ENCODE data around the gene GABRD.

DNA sequence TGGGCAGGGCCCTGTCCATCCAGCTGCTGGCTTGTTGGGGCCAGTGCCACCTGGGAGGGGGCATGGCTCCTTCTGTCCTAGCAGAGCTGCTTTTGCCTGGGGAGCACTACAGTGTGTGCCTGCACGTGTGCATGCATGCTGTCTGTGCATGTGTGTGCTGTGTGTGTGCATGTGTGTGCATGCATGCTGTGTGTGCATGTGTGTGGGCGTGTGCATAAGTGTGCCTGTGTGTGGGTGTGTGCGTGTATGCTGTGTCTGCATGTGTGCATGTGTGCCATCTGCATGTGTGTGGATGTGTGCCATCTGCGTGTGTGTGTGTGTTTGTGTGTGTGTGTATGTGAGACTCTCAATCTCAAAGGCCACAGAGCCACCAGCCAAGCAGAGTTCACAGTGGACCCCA lies 22.7 kb downstream of the GABRD start:
- TF ChIP-seq POLR2AphosphoS5 (IDR thresholded peaks at IDR 0.05; ENCODE audit: low read depth) = no peak
- TF ChIP-seq JUNB (IDR thresholded peaks at IDR 0.05; ENCODE audit: unreplicated experiment) = no peak
- TF ChIP-seq CTCF (conservative IDR thresholded peaks at IDR 0.05; ENCODE audit: low read depth in 2 of 2) = no peak
